ENCODE measurements around the gene SERPINA6.
"Not testable (repeated sequence)": the region's sequence is repeated elsewhere in the genome, so short reads cannot be mapped to it uniquely, and the experiment has no call there.

The SERPINA6 gene

DNA sequence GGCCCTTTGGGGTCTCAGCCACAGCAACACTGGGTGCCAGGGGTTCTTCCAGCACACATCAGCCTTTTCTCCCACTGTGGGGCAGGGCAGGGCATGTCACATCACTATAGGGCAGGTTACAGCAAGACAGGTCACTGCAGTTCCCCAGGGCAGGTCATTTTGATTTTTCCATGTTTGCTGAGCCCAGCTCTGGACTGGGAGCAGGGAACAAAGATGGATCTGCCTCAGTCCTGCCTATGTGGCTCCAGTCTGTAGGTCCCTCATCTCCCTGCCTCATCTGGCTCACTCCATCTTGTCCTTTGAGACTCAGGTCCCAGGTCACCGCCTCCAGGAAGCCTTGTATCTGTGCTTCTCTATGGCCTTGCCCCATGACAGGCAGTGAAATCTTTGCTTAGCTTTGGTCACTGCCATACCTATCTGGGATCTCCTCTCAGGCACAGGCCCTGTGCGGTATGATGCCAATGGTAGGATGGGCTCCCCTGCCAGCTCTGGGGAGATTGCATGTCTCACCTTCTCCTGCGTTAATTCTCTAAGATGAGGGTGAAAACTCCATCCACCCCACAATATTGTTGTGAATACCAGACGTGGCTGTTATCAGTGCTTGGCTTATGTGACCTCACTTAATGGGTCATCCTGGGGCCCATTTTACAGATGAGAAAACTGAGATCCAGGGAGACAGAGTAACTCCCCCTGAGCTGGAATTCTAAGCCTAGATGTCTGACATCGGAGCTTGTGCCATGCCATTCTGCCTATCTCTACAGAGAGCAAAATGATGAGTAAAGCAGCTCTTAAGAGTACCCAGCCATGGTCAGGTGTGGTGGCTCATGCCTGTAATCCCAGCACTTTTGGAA is 1.5 kb downstream of the SERPINA6 start:
- no peak for DNase-seq

DNA sequence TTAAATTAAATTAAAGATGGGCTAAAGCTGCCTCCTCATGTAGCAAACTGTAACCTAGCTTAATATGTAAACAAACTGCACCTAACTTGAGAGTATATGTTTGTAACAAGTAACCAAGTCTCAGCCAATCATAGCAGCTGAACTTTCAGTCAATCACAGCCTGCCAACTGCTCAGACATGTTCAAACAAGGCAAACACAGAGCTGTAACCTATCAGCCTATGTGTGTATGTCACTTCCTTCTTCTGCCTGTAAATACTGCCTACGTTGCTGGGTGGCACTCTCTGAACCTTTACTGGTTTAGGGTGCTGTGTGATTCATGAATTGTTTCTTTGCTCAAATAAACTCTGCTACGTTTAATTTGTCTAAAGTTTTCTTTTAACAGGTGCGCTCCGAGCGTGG is 2.9 kb downstream of the SERPINA6 start:
- no peak for DNase-seq

DNA sequence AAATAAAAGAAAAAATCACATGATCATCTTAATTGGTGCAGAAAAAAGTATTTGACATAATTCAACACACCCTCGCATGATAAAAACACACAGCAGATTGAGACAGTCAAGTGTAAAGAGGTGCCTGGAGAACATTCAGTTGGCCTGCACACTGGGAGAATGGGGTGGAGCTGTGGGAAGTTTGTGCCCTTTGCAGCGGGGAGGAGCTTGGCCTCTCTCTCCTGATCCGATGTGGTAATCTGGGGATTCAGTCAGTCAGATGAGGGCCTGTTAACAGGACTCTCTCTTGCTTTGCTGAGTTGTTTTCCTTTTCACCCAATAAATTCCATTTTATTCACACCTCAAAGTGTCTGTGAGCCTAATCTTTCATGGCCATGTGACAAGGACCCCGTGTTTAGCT is 5.9 kb downstream of the SERPINA6 start:
- no peak for DNase-seq

DNA sequence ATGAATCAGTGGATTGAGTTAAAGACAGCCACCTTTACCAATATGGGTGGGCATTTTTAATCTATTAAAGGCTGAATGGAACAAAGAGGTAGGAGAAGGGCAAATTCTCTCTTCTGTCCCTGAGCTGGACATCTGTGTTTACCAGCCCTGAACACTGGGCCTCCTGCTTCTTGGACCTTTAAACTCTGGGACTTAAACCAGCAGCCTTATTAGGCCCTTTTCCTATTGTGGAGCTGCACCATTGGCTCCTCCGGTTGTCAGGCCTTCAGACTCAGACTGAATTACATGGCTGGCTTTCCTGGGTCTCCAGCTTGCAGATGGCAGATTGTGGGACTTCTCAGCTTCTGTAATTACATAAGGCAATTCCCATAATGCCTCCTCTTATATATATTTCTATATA is 6.4 kb downstream of the SERPINA6 start:
- DNase-seq: no peak

DNA sequence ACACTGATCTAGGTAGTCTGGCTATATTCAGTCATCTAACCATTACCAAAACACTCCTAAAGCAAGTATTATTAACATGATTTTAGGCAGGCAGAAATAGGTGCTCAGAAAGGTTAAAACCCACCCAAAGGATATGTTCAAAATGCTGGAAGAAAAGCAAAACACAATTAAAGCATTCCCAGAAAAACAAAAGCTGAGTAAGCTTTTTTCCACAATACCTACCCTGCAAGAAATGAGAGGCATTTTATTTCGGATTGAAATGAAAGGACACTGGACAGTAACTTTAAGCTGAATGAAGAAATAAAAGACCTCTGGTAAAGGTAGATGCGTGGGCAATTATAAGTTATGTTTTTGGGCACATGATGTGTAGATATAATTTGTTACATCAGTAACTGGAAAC is 8.2 kb downstream of the SERPINA6 start:
- no peak for DNase-seq

DNA sequence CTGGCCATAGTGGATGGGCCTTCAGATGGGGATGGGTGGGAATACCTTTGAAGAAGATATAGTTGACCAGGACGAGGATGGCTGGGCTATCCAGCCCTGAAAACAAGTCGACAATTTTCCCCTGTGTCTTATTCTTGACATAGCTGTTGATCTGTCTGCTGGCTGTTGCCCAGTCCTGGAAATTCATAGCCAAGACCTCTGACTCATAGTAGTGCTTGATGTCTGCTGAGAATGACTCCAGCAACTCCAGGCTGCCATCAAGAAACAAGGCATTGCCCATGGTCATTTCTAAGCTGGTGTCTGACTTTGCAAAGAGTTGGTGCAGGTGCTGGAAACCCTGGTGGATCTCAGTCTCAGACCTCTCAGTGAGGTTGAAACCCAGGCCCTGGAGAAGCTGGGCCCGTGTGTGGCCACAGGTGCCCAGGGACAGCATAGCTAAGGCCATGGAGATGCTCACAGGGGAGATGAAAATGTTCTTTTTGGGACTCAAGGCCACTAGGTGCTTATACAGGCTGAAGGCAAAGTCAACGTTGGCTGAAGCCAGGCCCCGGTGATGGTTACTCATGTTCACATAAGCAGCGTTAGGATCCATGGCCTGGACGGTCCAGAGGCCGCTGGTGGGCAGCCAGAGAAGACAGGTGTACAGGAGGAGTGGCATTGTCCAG is 9.0 kb downstream of the SERPINA6 start:
- DNase-seq: no peak

DNA sequence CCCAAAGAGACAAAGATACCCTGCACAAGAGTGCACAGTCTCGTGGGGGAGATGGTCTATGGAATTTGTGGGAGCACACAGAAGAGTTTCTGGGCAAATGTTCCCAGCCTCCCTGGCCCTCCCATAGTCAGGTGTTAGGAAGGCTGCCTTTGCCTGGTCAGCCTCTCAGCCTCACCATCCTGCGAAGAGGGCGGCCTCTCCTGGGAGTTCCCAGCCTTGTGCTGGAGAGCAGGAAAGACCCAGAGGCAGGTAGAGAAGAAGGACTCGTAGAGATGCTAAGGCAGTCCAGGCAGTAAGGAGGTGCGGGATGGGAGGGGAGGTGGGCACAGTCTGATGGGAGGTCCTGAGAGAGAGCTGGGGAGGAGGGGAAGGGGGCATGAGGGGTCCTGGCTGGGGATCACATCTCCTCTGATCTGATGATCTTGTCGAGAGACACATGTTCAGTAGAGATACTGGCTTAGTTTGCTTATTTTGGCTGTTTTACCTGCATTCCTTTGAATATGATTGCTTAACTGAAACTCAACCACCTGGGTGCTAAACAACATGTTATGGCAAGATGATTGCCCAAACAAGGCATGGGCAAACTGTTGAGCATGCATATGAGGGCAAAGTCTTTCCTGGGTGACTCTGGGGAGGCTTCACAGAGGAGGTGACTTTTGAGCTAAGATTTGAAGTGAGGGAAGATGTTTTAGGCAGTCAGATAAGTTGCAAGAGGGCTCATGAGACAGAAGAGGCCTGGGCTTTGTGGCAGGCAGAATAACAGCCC is 10.5 kb downstream of the SERPINA6 start:
- DNase-seq: no peak

DNA sequence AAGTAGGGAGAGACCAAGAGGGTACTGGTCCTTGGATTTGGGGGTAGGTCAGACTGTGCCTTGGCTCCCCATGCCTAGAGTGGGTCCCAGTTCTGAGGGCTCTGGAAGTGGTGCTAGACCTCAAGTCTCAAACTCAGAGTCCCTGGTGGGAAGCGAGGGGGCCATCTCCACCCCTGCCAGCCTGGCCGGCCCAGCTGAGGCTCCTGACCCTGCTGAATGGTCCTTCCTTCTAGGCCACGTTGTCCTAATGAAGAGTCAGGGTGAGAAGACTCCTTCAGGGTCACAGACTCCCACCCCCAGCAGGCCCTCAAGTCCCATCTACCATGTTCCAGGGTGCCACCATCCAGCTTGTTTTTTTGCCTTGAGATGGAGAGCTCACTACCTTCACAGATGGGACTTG is 12.9 kb downstream of the SERPINA6 start:
- no peak for DNase-seq

DNA sequence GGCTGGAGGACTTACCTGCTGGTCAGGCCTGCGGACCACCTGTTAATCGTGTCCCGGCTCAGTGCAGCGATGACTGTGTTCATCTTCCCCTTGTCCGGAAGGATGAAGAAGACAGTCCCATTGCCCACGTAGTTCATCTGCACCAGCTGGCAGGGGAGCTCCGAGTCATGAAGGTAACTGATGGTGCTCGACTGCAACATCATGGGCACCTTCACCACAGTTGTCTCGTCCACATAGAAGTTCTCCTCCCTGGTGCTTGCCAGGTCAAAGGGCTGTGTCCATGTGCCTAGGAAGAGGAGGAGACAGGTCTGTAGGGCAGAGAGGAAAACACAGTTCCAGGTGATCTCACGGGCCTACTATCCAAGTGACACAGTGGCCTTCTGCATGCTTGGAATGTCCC is 13.4 kb downstream of the SERPINA6 start:
- no peak for DNase-seq

DNA sequence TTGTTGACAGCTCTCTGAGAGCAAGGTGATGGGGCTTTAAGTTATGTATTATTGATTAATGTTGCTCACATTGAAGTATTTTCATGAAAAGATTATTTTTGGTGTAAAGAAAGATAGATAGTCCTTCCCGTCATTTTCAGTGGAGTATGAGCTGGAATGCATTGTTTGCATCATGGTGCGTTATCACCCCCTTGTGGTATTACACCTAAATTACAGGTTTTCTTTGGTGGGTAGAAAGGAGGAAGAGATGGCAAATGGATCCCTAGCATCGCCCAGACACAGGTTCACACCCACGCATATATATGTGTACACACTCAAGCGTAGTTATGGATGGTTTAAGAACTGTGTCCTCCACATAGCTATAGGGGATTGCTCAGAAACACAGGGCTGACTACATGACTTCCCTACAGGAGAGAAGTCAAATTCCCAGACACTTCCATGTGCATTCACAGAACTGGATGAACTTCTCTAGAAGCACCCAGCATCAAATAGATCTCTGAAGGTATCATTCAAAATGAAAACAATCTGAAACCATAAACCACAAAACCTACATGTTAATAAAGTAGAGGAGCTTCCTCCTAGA is 15.6 kb downstream of the SERPINA6 start:
- DNase-seq: no peak

DNA sequence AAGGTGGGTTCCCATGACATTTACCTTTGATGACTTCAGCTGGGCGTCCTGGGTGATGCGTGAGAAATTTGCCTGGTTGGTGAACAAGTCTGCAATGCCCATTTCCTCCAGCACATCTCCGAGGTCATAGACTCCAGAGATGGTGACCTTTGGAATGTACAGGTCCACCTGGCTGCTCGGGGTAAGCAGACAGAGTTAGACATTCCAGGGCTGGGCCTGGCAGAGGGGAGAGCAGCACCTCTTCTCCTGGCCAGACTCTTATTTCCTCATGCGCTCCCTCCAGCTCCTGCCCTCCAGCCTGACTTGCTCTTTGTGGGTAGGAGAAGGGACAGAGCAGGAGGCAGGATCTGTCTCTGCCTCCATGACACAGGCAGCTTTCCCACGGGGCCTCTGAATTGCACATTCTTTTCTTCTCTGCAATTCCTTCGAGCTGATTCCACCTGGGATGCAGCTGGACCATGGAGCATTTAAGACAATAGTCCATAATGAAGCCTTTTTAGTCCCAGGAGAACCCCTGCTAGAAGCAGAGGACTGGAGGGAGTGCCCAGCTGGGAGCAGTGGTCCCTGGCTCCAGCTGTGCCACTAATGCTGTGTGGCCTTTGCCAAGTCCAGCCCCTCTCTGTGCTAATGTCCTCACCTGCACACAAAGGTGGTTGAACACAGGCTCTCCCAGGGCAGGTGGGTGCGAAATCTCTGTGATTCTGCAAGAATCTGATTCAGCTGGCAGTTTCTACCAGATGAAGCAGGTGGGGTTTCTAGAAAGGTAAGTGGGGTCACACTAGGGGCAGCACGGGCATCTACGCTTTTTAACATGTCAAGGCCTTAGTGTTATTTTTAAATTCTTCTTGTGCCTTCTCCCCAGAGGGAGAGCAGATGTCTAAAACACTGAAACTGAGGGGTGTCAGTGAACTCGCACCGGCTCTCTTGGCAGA is 16.8 kb downstream of the SERPINA6 start:
- DNase-seq: no peak

DNA sequence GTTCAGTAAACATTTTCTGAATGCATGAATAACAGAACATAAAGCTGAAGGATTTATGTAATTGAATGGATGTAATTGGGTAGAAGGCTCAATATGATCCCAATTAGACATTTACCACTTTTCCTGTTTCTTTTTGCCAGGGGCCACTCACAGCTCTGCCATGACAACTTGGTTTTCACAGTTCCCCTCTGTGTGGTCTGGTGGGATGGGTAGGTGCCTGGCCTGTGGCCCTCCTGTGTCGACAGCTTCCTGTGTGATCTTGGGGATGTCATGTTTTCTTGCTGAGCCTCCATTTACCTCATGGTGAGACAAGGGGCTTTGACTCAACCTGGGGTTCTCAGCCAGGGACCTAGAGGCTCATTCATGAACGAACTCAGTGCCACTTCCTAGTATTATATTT is 17.5 kb downstream of the SERPINA6 start:
- no peak for DNase-seq

DNA sequence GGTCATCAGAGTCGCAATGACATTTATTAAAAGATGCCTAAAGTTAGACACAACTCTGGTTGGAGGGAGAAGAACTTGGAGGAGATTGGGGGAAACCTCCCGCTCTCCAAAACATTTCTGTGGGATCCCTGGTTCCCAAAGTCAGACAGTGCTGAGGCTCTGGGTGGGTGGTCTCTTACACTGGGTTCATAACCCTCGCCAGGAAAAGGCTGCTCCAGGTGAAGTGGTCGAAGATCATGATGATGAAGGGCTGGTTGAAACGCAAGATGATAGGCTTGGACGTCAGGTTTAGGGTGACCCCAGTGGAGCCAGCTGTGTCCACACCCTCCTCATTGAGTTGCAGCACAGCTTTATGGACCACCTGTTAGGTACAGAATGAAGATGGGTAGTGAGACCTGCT is 18.9 kb downstream of the SERPINA6 start:
- no peak for DNase-seq

DNA sequence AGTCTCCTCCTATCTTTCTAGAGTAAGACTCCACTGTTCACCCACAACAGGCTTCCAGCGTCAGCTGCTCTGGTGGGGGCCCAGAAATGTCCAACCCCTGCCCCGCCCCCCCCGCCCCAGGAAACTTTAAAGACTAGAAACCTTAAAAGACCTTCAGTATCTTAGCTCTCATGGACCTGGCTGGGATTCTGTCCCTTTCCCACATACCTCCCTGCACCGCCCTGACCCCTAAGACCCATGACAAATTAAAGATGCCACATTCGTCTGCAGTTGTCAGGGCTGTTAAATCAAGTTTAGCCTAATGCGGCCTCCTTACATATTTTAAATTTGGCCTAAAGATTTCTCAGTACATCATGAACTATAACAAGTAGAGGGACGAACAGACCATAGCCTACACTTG is 20.0 kb downstream of the SERPINA6 start:
- DNase-seq: no peak

DNA sequence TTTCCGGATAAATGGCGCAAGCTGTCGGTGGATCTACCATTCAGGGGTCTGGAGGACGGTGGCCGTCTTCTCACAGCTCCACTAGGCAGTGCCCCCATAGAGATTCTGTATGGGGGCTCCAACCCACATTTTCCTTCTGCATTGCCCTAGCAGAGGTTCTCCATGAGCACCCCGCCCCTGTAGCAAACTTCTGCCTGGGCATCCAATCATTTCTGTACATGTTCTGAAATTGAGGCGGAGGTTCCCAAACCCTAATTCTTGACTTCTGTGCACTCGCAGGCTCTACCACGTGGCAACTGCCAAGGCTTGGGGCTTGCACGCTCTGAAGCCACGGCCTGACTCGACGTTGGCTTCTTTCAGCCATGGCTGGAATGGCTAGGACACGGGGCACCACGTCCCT is 25.0 kb downstream of the SERPINA6 start:
- DNase-seq: no peak

DNA sequence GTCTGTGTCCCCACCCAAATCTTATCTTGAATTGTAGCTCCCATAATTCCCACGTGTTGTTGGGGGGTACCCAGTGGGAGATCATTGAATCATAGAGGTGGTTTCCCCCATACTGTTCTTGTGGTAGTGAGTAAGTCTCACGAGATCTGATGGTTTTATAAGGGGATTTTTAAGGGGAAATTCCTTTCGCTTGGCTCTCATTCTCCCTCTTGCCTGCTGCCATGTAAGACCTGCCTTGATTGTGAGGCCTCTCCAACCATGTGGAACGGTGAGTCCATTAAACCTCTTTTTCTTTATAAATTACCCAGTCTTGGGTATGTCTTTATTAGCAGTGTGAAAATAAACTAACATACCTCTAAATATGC is 27.0 kb downstream of the SERPINA6 start:
- not testable (repeated sequence) for DNase-seq

DNA sequence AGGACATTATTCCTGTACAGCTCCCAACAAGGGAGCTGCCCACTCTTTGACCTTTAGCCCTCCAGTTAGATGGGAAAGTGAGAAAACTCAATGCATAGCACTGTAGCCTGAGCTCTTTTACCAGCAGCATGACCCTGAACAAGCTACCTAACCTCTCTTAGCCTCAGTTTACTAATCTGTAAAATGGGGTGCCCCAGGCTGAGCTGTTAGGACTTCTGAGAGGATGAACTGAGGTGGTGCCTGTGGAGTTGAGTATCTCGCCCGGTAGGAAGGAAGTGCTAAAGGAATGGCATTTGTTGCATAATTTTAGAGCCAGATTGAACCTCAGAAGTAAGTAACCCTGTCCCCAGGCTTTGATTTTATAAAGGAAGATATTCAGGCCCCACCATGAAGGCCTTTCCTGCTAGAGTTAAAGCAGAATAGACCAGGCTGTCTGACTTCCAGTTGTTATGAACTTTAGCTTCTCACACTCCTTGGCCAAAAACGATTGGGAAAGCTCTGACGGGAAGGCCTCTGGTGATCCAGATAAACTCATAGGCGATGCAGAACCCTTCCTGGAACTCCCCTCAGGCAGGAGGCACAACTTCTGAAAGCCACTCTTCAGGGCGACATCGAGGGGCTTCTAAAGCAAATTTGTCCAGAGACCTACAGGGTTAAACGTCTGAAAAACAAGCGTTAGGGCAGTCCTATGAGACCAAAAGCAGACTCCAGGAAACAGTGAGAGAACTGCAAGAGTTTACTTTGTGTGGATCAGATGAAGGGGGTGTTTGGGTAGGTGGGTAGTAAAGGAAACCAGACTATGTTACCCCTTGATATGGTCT is 27.6 kb downstream of the SERPINA6 start:
- DNase-seq: no peak

DNA sequence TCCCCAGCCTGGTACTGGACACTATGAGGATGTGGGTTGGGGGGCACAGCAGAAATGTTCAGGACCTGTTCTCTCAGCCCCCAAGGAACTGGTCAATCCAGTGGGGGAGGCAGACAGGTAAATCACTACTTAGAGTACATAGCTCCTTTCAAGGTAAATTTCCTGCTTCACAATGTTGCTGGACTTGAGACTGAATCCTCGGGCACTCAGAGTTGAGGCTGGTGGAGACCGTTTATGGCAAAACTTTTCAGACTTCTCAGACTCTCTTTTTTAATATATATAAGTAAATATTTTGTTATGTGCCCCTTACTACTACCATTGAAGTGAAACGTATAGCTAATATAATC is 29.6 kb downstream of the SERPINA6 start:
- no peak for DNase-seq

DNA sequence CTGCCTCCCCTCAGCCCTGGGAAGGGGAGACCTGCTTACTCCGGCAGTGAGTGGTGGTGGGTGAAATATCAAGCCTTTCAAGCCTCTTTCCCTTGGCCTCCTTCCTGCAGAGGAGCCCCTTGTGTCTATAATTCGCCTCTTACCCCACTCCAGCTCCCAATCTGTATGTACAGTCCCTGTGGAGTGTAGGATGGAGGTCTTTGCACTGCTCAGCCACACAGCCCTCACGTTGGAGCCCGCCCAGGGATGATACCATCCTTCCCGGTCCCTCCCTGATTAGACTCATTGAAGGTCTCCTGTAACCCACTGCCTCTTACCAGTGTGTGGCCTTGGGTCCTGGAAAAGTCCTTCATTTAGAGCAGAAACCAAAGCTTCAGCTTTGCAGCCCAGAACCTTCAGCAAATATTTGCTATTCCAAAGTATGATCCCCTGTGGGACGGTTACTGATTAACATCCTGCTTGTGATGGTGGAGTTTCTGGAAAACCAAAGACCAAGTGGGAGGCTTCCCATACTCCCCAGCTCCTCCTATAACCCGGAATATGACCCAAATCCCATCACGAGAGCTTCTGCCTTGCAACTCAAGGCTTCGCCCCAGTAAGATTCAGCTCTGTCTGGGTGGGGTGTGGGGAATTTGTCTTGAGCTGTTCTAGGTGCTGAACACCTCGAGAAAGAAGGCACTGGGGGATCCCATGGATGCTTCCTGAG is 30.1 kb downstream of the SERPINA6 start, which contains the start of gene SERPINA10:
Gene SERPINA10, minus strand, starts transcription at position 397 of the 706 bp plus-strand sequence. CDS start 2,675 bp downstream, outside the sequence.
- no peak for DNase-seq

DNA sequence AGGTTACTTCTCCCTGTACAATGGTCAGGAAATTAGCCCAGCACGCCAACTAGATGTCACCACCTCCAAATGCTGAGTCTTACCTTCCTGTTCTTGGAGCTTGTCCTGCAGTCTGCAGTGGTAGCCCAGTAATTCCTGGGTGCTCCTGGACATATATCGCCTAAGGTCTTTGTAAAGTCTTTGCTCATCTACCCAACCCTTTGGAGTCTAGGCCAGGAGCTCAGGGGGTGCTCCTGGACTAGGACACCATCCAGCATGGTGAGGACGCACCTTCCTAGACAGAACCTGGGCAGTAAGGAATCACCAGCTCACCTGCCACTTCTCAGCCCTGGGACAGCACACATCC is 30.6 kb downstream of the SERPINA6 start:
- no peak for DNase-seq

All from CD4-positive, alpha-beta T cell treated with Interleukin-4 for 4 hours (primary cell).